GM19351 (cell line): ENCODE data around the gene APCDD1.
"Not testable (repeated sequence)": the region's sequence is repeated elsewhere in the genome, so short reads cannot be mapped to it uniquely, and the experiment has no call there.

Experiments used
- ATAC-seq: cut with Tn5 transposase; IDR thresholded peaks from one replicate; pipeline ENCODE4 v1.9.1; 2021; ENCODE audit warnings: mild to moderate bottlenecking, moderate library complexity; ENCODE audit not compliant: unreplicated experiment

The APCDD1 gene

GRCh38 chr18:10523544-10523943, 69.1 kb downstream of the APCDD1 start:
- no peak for ATAC-seq

GRCh38 chr18:10524507-10525370, 70.3 kb downstream of the APCDD1 start:
- ATAC-seq, result no peak

GRCh38 chr18:10525371-10525691, 70.9 kb downstream of the APCDD1 start:
- no peak for ATAC-seq

GRCh38 chr18:10525697-10526560, 71.5 kb downstream of the APCDD1 start, which contains the start of gene NAPG:
TSS of gene NAPG (plus strand) at chr18:10526027. CDS start at chr18:10526103, 76 bp downstream.
- ATAC-seq, result peak; percentile 64

GRCh38 chr18:10526561-10526949, 72.1 kb downstream of the APCDD1 start:
- peak; percentile 11 for ATAC-seq

GRCh38 chr18:10528439-10528838, 74.0 kb downstream of the APCDD1 start:
- ATAC-seq, result no peak

GRCh38 chr18:10530002-10530401, 75.6 kb downstream of the APCDD1 start:
- no peak for ATAC-seq

- ATAC-seq, result no peak
Measured at GRCh38 chr18:10530852-10531251, 76.4 kb downstream of the APCDD1 start.

GRCh38 chr18:10533111-10533510, 78.7 kb downstream of the APCDD1 start:
- no peak for ATAC-seq

GRCh38 chr18:10536280-10536679, 81.8 kb downstream of the APCDD1 start:
- ATAC-seq, result no peak

- no peak for ATAC-seq
Measured at GRCh38 chr18:10537765-10538164, 83.3 kb downstream of the APCDD1 start.

- not testable (repeated sequence) for ATAC-seq
Measured at GRCh38 chr18:10539124-10539523, 84.7 kb downstream of the APCDD1 start.
